HEK293 (cell line): ENCODE measurements around the gene MS4A15.
A peak's percentile ranks its signal among the peaks of the same experiment; 100 is the strongest.

ENCODE experiments used
- CTCF ChIA-PET: fragments of 350-600 bp; formaldehyde crosslinking; extraction: SDS; loops from one replicate; lab custom pipeline; 2021; ENCODE audit warnings: antibody characterized with exemption; lab: Yijun Ruan, JAX
- POLR2A ChIA-PET: fragments of 300-600 bp; formaldehyde crosslinking; extraction: SDS; loops from one replicate; lab custom pipeline; 2020; ENCODE audit warnings: antibody characterized with exemption, inconsistent platforms; lab: Yijun Ruan, JAX
- H3K27ac ChIP-seq: fragments of 200-500 bp; sonication (Bioruptor generic); 2 replicates; pipeline ENCODE4 v1.5.1; 2014; ENCODE audit warnings: low read depth, low read length, control low read depth, inconsistent platforms; ENCODE audit errors: extremely low read depth
- H3K36me3 ChIP-seq, 2 experiments: fragments of 200-500 bp in 1 of 2; sonication (Bioruptor generic) in 1 of 2; 1 replicate in 1 of 2; 2 replicates in 1 of 2; pipeline ENCODE4 v1.5.1; 2014 to 2017; ENCODE audit warnings: inconsistent platforms in 2 of 2, low read length in 2 of 2; ENCODE audit not compliant: control insufficient read depth in 2 of 2, insufficient read depth in 1 of 2
- H3K4me1 ChIP-seq: fragments of 200-500 bp; sonication (Bioruptor generic); 2 replicates; pipeline ENCODE4 v1.5.1; 2014; ENCODE audit warnings: mild to moderate bottlenecking, low read length, inconsistent platforms; ENCODE audit not compliant: control insufficient read depth, insufficient read depth
- H3K4me3 ChIP-seq: 2 replicates; pipeline ENCODE4 v1.5.1; 2011; ENCODE audit warnings: low read depth, mild to moderate bottlenecking, control low read depth, low read length, moderate library complexity
- H3K9me3 ChIP-seq: fragments of 200-500 bp; sonication (Bioruptor generic); 2 replicates; pipeline ENCODE4 v1.5.1; 2014; ENCODE audit warnings: low read depth, low read length, inconsistent platforms; ENCODE audit not compliant: control insufficient read depth, insufficient read depth
- EGR2 ChIP-seq: fragments of 450-650 bp; formaldehyde crosslinking; IDR thresholded peaks from 2 replicates; pipeline ENCODE4 v1.5.1; 2016; ENCODE audit warnings: low read depth, missing biosample characterization, missing genetic modification characterization
- YY1 ChIP-seq: fragments of 450-650 bp; formaldehyde crosslinking; IDR thresholded peaks from 2 replicates; pipeline ENCODE4 v1.5.1; 2018; ENCODE audit warnings: missing biosample characterization, missing genetic modification characterization
- ZBTB17 ChIP-seq: fragments of 450-650 bp; formaldehyde crosslinking; IDR thresholded peaks from 2 replicates; pipeline ENCODE4 v1.5.1; 2016; ENCODE audit warnings: missing biosample characterization, missing genetic modification characterization
- ZBTB8A ChIP-seq: fragments of 450-650 bp; formaldehyde crosslinking; IDR thresholded peaks from 2 replicates; pipeline ENCODE4 v1.5.1; 2016; ENCODE audit warnings: missing biosample characterization, missing genetic modification characterization
- ZNF114 ChIP-seq: fragments of 450-650 bp; formaldehyde crosslinking; IDR thresholded peaks from 2 replicates; pipeline ENCODE4 v1.5.0; 2017; ENCODE audit warnings: missing biosample characterization, missing genetic modification characterization
- ZNF121 ChIP-seq: fragments of 450-650 bp; formaldehyde crosslinking; IDR thresholded peaks from 2 replicates; pipeline ENCODE4 v1.5.1; 2016; ENCODE audit warnings: missing biosample characterization, missing genetic modification characterization
- ZNF2 ChIP-seq: fragments of 450-650 bp; formaldehyde crosslinking; IDR thresholded peaks from 2 replicates; pipeline ENCODE4 v1.5.1; 2016; ENCODE audit warnings: missing biosample characterization, missing genetic modification characterization
- ZNF324 ChIP-seq: fragments of 450-650 bp; formaldehyde crosslinking; IDR thresholded peaks from 2 replicates; pipeline ENCODE4 v1.5.1; 2016; ENCODE audit warnings: missing biosample characterization, missing genetic modification characterization
- ZNF423 ChIP-seq: fragments of 450-650 bp; formaldehyde crosslinking; IDR thresholded peaks from 2 replicates; pipeline ENCODE4 v1.5.1; 2016; ENCODE audit warnings: missing biosample characterization, missing genetic modification characterization
- ZNF549 ChIP-seq: fragments of 450-650 bp; IDR thresholded peaks from 2 replicates; pipeline ENCODE4 v1.5.1; 2018; ENCODE audit warnings: missing biosample characterization, missing genetic modification characterization, mild to moderate bottlenecking, inconsistent platforms, moderate library complexity
- ZNF561 ChIP-seq: fragments of 450-650 bp; IDR thresholded peaks from 2 replicates; pipeline ENCODE4 v1.5.1; 2018; ENCODE audit warnings: missing biosample characterization, missing genetic modification characterization, borderline replicate concordance
- ZNF654 ChIP-seq: fragments of 450-650 bp; formaldehyde crosslinking; IDR thresholded peaks from 2 replicates; pipeline ENCODE4 v1.5.1; 2016; ENCODE audit warnings: low read depth, missing biosample characterization, missing genetic modification characterization
- ZNF660 ChIP-seq: fragments of 450-650 bp; IDR thresholded peaks from 2 replicates; pipeline ENCODE4 v1.5.1; 2018; ENCODE audit warnings: missing biosample characterization, mild to moderate bottlenecking, missing genetic modification characterization
- ZNF747 ChIP-seq: fragments of 450-650 bp; formaldehyde crosslinking; IDR thresholded peaks from 2 replicates; pipeline ENCODE4 v1.5.1; 2016; ENCODE audit warnings: missing biosample characterization, missing genetic modification characterization
- ZNF785 ChIP-seq: fragments of 450-650 bp; formaldehyde crosslinking; IDR thresholded peaks from 2 replicates; pipeline ENCODE4 v1.5.1; 2016; ENCODE audit warnings: missing biosample characterization, missing genetic modification characterization
- TF ChIP-seq, protein P1 (sequence below): fragments of 450-650 bp; formaldehyde crosslinking; IDR thresholded peaks from 2 replicates; pipeline ENCODE4 v1.5.1; 2017; ENCODE audit warnings: missing biosample characterization, missing genetic modification characterization
- TF ChIP-seq, protein P2 (sequence below): fragments of 450-650 bp; formaldehyde crosslinking; IDR thresholded peaks from 2 replicates; pipeline ENCODE4 v1.5.1; 2016; ENCODE audit warnings: missing biosample characterization, missing genetic modification characterization
- TF ChIP-seq, protein P3 (sequence below): fragments of 450-650 bp; formaldehyde crosslinking; IDR thresholded peaks from 2 replicates; pipeline ENCODE4 v1.5.1; 2017; ENCODE audit warnings: missing biosample characterization, missing genetic modification characterization
- TF ChIP-seq, protein P4 (sequence below): fragments of 450-650 bp; formaldehyde crosslinking; IDR thresholded peaks from 2 replicates; pipeline ENCODE4 v1.5.1; 2016; ENCODE audit warnings: missing biosample characterization, missing genetic modification characterization, low read depth

Gene MS4A15

DNA sequence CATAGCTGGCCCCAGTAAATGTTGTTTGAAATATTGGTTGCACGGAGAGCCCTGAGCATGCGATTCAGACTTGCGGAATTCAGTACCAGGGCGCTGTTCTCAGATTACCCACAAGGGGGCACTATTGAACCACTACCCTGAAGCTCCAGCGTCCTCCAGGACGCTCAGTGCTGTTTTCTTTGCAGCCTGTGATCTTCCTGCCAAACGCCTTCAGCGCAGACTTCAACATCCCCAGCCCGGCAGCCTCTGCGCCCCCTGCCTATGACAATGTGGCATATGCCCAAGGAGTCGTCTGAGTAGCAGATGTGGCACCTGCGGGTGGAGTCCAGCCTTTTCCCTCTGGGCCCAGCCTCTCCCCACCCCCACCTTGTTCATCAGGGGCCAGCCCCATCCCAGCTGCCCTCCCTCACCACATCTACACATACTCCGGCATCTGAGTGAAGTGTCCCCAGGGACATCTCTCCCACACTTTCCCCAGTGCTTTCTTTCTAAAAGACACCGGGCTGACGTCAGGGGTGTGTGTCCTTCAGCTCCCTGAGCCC lies 18.8 kb downstream of the MS4A15 start (continued):
- TF ChIP-seq, protein P1, sequence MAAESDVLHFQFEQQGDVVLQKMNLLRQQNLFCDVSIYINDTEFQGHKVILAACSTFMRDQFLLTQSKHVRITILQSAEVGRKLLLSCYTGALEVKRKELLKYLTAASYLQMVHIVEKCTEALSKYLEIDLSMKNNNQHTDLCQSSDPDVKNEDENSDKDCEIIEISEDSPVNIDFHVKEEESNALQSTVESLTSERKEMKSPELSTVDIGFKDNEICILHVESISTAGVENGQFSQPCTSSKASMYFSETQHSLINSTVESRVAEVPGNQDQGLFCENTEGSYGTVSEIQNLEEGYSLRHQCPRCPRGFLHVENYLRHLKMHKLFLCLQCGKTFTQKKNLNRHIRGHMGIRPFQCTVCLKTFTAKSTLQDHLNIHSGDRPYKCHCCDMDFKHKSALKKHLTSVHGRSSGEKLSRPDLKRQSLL (tag by site-specific recombination), result peak; percentile 84
- TF ChIP-seq ZNF654, result peak; percentile 92
- TF ChIP-seq ZBTB8A (tag by site-specific recombination), result 0 out of 2 replicates have a peak, but pooled peaks have one; percentile 24
- TF ChIP-seq EGR2 (tag by site-specific recombination), result 0 out of 2 replicates have a peak, but pooled peaks have one; percentile 6
- peak; percentile 59; the same call in 1 of the 2 replicates for TF ChIP-seq ZNF660 (tag by site-specific recombination)
- TF ChIP-seq YY1 (tag by site-specific recombination), result no peak
- TF ChIP-seq ZNF2 (tag by site-specific recombination), result peak; percentile 47; the same call in 1 of the 2 replicates
- TF ChIP-seq ZNF785 (tag by site-specific recombination), result no peak
- peak; percentile 72 for TF ChIP-seq ZBTB17
- TF ChIP-seq ZNF114 (tag by site-specific recombination), result no peak
- TF ChIP-seq, protein P2, sequence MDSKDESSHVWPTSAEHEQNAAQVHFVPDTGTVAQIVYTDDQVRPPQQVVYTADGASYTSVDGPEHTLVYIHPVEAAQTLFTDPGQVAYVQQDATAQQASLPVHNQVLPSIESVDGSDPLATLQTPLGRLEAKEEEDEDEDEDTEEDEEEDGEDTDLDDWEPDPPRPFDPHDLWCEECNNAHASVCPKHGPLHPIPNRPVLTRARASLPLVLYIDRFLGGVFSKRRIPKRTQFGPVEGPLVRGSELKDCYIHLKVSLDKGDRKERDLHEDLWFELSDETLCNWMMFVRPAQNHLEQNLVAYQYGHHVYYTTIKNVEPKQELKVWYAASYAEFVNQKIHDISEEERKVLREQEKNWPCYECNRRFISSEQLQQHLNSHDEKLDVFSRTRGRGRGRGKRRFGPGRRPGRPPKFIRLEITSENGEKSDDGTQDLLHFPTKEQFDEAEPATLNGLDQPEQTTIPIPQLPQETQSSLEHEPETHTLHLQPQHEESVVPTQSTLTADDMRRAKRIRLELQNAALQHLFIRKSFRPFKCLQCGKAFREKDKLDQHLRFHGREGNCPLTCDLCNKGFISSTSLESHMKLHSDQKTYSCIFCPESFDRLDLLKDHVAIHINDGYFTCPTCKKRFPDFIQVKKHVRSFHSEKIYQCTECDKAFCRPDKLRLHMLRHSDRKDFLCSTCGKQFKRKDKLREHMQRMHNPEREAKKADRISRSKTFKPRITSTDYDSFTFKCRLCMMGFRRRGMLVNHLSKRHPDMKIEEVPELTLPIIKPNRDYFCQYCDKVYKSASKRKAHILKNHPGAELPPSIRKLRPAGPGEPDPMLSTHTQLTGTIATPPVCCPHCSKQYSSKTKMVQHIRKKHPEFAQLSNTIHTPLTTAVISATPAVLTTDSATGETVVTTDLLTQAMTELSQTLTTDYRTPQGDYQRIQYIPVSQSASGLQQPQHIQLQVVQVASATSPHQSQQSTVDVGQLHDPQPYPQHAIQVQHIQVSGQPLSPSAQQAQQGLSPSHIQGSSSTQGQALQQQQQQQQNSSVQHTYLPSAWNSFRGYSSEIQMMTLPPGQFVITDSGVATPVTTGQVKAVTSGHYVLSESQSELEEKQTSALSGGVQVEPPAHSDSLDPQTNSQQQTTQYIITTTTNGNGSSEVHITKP, result peak; percentile 44; the same call in 1 of the 2 replicates
- no peak for TF ChIP-seq ZNF549

DNA sequence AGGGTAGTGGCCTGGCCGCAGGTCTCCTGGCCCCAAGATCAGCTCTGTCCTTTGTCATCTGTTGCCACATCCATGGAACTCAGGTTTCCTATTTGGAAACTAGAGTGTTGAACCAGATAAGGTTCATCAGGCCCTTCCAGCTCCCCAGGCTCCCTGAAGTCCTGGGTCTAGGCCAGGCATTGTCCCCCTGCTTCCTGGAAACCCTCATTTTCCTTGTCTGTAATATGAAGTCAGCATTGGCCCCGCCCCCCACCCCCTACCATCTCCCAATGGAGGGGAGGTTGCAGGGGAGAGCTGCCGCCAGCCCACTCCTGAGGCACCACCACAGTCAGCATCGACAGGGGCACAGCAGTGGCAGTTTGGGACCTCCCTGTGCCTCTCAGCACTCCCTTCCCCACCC lies 19.5 kb downstream of the MS4A15 start:
- CTCF ChIA-PET, result interaction anchor here (0.6 to 6.7 kb wide), 16 partner anchors 9 to 615 kb away, joined by 3 to 34 read pairs (median 6); partner anchors contain the start of gene MS4A10
- H3K4me1 ChIP-seq, result no peaks in the 10 kb centered on the region
- no peaks in the 10 kb centered on the region for H3K36me3 ChIP-seq
- no peaks in the 10 kb centered on the region for H3K9me3 ChIP-seq
- POLR2A ChIA-PET, result interaction anchor here (1.4 kb wide), 1 partner anchor 111 kb away, joined by 4 read pairs; no protein-coding TSS in a partner anchor
- H3K27ac ChIP-seq, result no peak overlapping the region
- TF ChIP-seq, protein P3, sequence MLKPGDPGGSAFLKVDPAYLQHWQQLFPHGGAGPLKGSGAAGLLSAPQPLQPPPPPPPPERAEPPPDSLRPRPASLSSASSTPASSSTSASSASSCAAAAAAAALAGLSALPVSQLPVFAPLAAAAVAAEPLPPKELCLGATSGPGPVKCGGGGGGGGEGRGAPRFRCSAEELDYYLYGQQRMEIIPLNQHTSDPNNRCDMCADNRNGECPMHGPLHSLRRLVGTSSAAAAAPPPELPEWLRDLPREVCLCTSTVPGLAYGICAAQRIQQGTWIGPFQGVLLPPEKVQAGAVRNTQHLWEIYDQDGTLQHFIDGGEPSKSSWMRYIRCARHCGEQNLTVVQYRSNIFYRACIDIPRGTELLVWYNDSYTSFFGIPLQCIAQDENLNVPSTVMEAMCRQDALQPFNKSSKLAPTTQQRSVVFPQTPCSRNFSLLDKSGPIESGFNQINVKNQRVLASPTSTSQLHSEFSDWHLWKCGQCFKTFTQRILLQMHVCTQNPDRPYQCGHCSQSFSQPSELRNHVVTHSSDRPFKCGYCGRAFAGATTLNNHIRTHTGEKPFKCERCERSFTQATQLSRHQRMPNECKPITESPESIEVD, result no peak
- H3K4me3 ChIP-seq, result no peak overlapping the region

DNA sequence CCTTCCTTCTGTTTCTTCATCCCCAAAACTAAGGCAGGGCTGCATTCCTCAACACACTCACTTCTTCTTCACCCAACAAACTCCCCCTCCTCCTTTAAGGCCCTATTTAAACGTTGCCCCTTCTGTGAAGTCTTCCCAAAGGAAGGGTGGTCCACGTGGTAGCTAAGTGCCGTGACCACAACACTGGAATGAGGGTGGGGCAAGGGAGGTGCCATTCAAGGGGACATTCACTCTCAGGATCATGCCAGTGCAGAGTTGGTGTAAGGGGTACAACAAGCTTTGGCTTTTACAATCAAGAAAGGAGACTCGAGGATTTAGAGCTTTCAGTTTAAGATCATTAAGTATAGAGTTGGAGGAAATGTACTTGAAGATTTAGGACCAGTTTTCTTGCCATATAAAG lies 20.4 kb downstream of the MS4A15 start:
- no peak overlapping the region for H3K27ac ChIP-seq
- no peaks in the 10 kb centered on the region for H3K36me3 ChIP-seq
- POLR2A ChIA-PET, result interaction anchor here (1.5 kb wide), 1 partner anchor 137 kb away, joined by 3 read pairs; the partner anchor contains the start of gene TMEM109
- no peaks in the 10 kb centered on the region for H3K9me3 ChIP-seq
- CTCF ChIA-PET, result interaction anchor here (0.7 to 6.7 kb wide), 12 partner anchors 8 to 479 kb away, joined by 3 to 34 read pairs (median 9); partner anchors contain the start of gene MS4A10
- no peaks in the 10 kb centered on the region for H3K4me1 ChIP-seq
- no peak for TF ChIP-seq ZNF121 (tag by site-specific recombination)
- TF ChIP-seq ZNF324 (tag by site-specific recombination), result no peak
- TF ChIP-seq ZNF423 (tag by site-specific recombination), result no peak
- TF ChIP-seq, protein P4, sequence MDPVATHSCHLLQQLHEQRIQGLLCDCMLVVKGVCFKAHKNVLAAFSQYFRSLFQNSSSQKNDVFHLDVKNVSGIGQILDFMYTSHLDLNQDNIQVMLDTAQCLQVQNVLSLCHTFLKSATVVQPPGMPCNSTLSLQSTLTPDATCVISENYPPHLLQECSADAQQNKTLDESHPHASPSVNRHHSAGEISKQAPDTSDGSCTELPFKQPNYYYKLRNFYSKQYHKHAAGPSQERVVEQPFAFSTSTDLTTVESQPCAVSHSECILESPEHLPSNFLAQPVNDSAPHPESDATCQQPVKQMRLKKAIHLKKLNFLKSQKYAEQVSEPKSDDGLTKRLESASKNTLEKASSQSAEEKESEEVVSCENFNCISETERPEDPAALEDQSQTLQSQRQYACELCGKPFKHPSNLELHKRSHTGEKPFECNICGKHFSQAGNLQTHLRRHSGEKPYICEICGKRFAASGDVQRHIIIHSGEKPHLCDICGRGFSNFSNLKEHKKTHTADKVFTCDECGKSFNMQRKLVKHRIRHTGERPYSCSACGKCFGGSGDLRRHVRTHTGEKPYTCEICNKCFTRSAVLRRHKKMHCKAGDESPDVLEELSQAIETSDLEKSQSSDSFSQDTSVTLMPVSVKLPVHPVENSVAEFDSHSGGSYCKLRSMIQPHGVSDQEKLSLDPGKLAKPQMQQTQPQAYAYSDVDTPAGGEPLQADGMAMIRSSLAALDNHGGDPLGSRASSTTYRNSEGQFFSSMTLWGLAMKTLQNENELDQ (tag by site-specific recombination), result no peak
- TF ChIP-seq ZNF561, result no peak
- no peak for TF ChIP-seq ZNF747 (tag by site-specific recombination)
- TF ChIP-seq, all 188 proteins: peak for 0
- H3K4me3 ChIP-seq, result no peak overlapping the region
